Fibroblast of skin of abdomen (primary cell): ENCODE results near the gene ADORA1.

Experiments
- DNase-seq: peaks from one replicate; pipeline ENCODE4 v3.0.0-alpha.2; 2013

Gene ADORA1

DNA sequence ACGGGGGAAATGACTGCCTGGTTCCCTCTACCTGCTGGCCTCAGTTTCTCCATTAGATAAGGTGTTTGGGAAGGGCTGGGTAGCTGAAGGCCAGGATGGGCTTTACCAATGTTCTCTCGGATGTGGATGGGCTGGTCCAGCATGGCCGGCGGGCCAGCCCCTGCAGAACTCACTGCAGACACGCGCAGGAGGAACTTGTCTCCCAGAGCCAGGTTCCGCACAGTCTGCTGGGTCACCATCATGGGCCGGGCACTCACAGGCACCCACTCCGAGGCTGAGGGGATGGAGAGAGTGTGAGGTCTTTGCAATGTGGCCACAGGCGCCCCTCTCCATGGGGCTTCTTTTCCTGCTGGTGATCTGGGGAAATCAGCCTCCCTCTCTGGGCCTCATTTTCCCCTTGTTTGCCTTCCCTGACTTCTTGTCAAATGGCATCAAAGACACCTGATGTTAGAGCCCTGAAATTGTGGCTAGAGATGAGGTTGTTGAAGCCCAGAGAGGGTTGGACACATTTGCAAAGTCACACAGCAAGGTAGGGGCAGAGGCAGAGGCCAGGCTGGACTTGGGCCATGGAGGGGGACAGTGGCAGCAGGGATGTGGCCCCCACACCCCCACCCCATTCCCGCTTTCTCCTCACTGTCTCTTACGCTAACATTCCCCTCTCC, 46.9 kb downstream of the ADORA1 start:
- DNase-seq = no peak

DNA sequence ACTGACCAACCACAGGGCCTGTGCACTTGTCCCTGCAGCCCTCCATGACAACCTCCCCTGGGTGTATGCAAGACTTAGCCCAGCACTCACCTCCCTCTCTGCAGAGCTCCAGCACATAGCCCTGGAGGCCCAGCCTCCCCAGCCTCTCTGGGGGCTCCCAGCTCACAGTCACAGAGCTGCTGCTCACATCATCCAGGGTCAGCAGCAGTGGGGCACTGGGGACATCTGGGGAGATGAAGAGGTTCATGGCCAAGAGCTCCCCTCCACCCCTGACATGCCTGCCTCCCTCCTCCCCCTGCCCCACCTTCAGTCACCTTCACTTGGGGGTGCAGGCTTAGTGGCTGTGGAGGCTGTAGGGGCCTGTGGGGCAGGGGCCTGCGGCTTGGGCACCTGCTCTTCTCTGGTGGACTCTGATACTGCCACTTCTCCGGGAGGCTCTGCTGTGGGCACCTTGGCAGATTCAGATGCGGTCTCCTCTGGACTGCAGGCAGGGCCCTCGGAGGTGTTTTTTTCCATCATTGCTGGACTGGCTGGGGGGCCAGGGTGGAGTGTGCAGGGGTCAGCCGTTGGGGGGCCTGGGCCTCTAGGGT, 47.8 kb downstream of the ADORA1 start, which contains the start of gene MYBPH:
TSS of gene MYBPH (minus strand) at position 590 of the 590 bp plus-strand sequence. CDS start at position 519, 71 bp downstream.
- no peak for DNase-seq

DNA sequence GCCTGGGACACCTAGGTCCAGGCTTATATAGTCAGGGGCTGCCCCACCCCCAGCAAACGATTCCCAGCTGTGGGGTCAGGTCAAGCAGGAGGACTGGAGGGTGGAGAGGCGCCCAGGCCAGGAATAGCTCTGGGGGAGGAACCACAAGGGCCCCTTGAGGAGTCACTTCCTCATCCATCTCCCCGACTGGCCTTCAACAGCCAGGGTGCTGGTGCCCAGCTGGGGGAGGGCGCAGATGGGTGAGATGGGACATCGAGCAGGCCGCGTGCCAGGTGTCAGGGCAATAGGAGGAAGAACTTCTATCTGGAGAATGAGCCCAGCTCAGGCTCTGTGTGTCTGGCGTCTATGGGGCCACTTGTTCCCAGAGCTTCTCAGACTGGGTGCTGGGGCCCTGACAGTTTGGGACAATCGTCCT, 48.3 kb downstream of the ADORA1 start:
- no peak for DNase-seq

DNA sequence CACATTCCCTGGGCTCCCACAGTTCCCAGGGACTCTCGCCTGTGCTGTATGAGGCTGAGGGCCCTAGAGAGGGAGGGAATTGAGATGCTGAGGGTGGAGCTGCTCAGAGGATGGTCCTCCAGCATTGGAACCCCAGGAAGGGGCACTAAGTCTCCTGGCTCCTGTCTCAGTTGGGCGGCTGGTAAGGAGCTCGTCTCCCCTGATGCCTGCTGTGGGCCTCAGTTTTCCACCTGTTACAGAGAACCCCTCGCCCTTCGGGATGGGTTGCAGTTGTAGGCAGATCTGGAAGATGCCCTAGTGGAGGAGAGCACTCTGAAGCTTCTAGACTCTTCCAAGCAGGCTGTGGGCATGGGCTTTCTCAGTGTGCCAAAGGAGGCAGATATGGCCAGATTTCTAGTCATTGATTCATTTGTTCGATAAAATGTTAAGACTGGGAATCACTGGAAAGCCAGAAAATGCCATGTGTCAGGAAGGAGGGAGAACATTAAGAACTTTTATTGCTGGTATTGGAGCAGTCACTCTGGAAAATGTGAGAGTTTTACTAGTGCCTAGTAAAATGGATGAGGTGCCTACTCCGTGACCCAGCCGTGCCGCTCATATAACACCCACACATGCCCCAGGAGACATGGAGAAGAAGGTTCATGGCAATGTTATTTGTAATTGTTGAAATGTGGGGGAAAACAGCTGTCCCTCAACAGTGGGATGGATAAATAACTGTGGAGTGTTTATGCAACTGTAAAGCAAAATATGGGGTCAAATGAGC, 48.9 kb downstream of the ADORA1 start:
- DNase-seq = no peak

DNA sequence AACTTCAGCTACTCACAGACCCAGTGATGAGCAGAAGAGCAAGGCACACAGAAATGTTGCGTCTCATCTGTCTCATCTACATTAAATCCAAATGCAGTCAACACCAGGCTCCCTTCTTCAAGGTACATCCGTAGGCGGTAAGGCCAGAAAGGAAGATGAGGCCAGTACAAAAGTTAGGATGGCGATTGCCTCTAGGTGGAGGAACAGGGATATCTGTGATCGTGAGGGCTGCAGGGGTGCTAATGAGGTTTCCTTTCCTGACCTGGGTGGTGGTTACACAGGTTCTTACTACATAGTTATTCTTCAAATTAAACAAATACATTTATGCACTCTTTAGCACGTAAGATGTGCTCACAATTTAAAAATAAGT, 49.5 kb downstream of the ADORA1 start:
- DNase-seq = no peak

DNA sequence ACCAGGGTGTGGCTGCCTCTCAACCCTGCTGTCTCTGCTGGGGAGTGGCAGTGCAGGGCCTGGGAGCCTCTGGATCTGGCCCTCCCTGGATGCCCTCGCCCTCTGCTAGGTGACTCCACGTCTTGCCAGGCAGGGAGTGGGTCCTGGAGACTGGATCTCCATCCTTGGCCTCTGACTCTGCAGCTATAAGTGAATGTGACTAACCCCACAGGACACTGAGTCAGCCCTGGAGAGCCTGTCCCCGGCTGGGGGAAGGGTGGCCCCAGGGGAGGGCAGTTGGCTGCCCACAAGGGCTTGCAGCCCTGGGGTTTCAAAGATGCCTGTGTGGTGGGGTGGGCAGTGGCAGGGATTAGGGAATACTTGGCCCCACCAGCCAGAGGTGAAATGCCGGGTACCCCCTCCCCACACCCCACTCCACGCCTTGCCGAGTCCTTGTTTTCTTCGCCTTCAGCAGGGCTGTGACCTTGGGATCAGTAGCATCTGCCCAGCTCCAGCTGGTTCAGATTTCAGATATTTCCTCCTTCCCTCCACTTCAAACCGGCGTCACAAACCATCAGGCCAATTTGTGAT, 50.0 kb downstream of the ADORA1 start:
- no peak for DNase-seq

DNA sequence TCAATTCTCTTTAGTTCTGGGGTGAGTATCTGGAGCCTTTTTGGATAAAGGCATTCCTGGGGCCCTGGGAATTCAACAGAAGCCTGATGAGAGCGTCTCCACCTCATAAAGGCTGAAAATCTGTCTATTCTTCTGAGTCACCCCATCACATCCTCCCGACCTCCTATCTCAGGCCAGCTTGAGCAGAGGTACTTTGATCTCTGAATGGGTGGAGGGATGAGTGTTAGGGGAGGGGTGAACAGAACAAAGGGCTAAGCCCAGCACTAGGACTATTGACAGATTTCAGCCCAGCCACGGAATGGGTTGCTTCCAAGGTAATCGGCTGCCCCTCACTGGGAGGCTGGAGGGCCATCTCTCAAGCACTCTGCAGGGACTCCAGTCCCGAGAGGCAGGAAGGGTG, 50.6 kb downstream of the ADORA1 start:
- DNase-seq = peak; percentile 23

DNA sequence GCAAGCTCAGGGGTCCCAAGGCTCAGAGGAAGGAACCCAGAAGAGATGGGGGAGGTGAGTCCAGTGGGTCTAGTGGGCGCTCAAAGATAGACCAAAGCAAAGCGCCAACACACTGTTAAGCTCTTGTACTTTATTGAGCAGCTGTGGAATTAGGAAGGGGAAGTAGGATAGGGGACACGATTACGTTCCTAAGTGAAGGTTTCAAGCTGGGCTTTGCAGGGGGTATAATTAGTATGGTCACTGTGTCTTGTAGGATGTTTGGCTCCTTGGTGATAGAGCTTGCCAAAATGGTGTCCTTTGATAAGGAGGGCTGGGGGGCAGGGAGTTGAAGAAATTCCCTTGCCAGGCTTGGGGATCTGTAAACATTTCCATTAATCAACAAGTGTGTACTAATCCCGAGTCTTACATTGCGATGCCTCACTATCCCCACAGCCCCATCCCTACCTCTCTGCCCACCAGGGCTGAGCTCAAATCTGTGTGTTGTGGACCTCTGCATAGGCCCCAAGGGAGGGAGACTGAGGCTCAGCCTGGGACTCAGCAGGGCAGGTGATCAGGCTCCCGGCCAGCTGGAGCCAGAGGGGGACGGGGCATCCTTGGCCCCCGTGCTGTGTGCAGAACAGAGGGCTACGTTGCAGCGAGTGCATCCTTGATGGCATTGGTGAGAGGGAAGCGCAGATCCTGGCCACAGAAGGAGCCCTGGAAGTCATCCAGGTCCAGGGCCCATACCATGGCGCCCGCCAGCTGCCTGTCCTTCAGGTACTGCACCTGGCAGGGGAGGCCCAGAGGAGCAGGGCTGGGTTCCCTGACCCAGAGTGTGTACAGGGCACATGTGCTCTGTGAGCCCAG, 51.5 kb downstream of the ADORA1 start:
- no peak for DNase-seq

DNA sequence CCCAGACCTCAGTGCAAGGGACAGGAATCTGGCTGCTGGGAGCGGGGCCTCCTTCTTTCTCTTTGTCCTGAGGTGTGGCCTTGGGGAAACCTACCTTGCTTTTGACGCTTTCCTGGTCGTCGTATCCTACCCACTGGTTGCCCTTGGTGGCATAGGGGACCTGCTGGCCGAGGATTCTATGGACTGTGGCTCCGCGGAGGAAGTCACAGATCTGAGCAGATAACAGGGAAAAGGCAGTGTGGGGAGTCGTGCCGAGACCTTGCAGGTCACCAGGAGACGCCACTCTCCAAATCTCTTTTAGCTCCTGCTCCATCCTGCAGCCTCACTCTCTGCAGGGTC, 52.1 kb downstream of the ADORA1 start:
- DNase-seq = no peak

DNA sequence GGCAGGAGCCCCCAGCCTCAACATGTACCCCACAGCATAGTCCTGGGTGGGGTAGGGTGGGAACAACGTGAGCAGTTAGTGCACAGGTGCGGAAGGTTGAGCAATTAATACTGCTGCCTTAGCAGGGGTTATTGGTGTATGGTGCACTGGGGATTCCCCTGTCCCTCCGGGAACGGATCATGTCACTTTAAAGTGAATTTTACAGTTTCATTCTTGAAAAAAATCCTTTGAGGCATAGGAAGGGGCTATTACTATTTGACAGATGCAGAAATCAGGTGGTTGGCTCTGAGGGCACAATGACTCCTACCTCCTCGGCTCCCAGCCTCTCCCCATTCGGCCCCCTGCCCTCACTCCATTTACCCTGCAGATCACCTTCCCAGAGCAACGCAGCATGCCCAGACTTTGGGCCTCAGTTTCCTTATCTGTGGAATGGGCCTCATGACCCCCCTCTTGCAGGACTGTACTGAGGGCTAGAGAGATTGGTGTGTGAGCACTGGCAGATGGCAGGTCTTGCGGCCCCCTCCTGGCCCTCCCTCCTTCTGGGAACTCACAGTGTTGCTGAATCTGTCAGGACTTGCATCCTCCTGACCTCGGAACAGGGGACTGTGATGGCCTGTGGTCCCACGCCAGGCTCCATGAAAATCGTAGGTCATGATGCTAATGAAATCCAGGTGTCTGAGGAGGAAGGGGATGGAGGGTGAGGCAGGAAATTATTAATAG, 53.2 kb downstream of the ADORA1 start:
- DNase-seq = no peak

DNA sequence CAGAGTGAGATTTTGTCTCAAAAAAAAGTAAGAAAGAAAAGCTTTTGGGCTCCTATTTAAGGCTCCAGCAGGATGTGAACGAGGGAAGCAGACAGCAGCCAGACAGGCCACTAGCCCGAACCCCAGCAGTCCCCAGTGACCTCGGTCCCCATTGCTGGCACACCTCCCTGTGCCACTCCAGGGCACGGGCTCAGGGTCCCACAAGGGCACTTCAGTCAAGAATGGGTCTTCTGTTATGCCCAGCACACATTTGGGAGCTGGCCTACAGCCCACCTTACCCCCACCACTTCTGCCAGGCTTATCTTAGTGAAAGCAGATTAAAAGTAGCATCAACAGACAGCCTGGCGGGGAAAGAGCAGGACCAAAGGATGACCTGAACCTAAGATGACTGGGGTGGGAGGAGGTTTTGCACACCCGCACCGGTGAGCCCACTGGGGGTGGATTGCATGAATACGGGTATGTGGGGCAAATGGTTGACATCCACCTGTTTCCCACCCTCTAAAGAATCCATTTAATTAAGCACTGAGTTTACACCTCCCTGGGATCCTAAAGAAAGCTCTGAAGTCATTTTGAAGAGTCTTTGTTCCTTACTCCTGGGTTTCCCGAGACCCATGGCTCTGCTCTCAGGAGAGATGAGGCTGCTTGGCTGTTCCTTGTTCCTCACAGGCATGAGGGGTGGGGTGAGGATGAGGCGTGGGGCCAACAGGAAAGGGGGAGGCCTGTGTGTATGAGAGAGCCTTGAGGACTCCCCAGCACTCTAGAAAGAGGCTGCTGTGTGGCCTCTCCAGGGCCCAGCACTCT, 54.3 kb downstream of the ADORA1 start:
- DNase-seq = no peak

DNA sequence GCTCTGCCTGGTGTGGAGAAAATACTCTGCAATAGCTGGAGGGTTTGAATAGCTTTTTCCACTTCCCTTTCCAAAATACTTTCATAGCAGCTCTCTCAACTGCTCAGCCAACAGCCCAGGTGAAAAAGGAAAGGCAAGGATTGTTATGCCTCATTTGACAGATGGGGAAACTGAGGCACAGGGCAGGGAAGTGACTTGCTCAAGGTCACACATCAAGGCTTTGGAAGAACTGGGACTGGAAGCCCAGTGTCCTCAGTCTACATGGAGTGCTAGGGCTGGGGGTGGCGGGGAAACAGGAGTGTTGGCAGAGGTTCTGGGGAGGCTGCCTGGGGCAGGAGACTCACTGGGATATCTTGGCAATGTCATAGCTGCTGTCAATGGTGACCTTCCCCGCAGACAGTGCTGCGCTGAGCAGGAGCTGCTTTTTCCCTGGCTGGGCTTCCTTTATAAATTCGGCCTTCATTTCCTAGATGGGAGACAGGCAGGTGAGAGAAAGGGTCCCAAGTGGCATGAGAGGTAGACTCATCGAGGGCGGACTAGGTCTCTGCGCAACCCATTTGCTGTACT, 54.9 kb downstream of the ADORA1 start:
- DNase-seq = no peak

DNA sequence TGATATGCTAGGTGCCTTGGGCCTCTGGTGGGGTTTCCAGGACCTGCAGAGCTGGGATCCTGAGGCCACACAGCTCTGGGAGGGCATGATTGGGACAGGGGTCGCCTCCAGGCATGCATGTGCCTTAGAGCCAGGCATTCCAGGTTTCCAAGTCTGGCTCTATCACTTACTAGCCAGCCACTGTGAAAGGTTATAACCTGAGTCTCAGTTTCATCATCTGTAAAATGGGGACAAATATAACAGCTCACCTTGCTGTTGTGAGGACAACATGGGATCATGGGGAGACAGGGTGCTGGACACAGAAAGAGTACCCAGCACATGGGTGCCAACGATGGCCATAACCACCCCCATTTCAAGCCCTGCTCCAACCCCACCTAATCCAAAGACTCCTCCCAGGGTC, 56.3 kb downstream of the ADORA1 start:
- DNase-seq = no peak

DNA sequence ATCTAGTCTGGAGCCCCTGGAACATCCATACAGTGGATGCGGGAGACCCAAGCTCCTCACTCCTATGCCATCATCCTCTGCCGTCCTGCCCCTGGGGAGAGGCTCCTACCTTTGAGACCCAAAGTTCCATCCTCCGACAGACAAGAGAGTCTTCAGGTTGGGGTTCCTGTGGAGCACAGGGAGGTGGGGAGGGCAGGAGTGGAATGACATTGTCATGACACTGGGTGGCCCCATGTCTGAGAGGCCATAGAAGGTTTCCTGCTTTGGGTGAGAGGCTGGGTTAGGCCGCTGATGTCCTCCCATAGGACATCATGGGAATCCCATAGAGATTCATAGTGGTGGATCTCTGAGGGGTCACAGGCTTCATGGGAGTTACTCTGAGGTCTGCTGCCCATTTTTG, 56.9 kb downstream of the ADORA1 start:
- no peak for DNase-seq

DNA sequence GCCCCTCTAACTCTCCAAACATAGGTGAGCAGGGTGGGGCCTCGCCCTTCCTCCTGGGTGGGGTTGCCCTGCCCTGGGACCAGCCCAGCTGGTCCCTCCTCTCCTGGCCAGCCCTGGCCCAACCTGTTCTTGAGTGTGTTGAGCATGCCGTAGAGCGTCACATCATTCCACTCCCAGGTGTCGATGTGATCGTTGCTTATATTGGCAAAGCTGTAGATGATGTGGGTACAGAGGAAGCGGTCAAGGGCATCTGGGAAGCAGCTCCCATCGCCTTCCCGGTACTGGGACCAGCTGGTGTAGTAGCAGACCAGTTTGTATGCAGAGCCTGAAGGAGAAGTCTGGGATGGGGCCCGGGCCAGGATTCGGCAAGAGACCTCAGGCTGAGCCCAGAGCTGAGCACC, 57.5 kb downstream of the ADORA1 start:
- DNase-seq = no peak

DNA sequence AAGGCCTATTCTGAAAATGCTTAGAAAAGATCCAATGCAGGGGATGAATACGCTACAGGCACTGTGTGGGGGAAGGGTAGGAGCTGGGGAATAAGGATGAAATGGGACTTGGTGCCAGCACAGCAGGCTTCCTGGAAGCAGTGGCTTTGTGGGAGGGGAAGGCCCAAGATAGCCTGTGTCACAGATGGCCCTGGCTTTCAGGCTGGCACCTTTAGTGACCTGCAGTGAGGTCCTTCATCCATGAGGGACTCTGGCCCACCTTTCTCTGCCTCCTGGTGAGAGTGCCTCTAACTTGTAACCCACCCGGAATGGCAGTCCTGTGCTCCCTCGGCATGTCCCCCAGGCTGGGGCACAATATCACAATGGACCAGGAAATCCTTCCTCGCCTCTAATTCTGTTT, 58.1 kb downstream of the ADORA1 start:
- no peak for DNase-seq

DNA sequence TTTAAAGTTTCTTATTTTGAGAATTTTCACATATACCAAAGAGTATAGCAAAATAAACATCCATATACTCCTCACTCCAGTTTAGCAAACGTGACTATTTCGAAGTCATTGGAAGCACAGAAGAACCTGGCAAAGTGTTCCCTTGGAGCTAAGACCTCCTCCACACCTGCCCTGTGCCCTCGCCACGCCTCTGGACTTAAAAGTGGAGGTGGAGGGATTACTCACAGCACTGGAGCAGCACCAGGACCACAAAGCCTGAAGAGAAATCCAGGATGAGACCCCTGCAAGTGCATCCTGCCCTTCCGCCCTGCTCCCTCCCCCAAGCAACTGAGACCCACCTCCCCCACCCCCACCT, 58.5 kb downstream of the ADORA1 start:
- DNase-seq = no peak

DNA sequence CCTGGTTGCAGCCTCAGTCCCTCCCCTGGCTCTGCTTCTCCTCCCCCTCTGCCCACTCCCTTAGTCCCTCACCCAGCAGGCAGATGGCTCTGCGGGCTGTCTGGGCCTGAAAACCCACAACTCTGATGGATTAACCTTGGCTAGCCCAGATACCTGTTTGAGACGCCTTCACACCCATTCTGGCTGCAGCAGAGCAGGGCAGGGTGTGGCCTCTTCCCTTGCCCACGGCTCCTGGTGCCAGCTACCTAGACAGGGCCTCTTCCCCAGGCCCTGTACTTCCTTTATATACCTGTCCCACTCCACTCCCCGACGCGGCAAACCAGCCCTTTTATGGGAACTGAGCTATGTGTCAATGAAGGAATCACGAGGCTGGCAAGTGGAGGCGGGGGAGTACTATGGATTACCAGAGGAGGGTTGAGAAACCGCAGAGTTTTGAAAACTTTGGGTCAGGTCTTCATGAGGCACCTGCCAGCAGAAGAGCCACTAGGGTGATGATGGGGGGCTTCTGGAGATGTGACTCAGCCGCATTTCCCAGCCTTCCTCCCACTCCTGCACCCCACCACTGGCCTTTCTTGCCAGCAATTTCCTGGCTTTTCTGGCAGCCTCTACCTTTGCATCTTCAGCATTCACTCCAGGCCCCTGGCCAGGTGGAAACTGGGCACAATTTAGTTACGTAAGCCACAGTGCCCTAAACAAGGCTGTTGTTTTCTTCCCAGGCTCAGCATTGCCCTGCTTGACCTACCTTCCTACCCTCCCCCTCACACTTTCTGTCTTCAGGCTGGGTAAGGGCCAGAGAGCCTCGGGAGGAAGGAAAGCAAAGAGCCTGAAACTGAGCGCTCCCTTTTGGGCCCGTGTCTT, 59.1 kb downstream of the ADORA1 start, which contains the start of gene CHI3L1:
TSS of gene CHI3L1 (minus strand) at position 259 of the 858 bp plus-strand sequence. CDS start at position 178, 81 bp downstream.
- no peak for DNase-seq

DNA sequence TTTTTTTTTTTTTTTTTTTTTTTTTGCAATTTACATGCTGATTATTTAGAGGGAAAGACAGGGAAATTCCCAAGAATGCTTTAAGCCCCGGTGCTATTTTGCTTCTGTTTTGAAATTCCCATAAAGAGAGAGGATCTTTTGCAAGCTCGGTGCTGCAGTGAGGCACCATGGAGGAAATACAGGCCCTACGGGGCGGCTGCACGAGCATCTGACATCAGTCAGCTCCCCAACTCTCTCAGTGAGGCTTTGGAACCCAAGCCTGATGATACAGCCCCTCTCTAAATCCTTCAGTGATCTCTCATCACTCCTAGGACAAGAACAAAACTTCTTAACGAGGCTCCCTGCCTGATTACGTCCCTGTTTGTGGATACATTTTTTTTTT, 59.8 kb downstream of the ADORA1 start:
- DNase-seq = no peak
